Measurements from ENCODE around the gene SH2D2A. TPM values are rescaled to one million over a fixed set of nuclear protein-coding genes. Genes with fewer than 3 reads are reported as not detected.
A peak's percentile ranks its signal among the peaks of the same experiment; 100 is the strongest.

SH2D2A gene
- total and polyA plus RNA-seq, 9 of the 15 experiments (the other 6 are each of a cell fraction or from before 2014, with no cell fraction given): 0.89 to 33.6 (median 6.9) TPM

DNA sequence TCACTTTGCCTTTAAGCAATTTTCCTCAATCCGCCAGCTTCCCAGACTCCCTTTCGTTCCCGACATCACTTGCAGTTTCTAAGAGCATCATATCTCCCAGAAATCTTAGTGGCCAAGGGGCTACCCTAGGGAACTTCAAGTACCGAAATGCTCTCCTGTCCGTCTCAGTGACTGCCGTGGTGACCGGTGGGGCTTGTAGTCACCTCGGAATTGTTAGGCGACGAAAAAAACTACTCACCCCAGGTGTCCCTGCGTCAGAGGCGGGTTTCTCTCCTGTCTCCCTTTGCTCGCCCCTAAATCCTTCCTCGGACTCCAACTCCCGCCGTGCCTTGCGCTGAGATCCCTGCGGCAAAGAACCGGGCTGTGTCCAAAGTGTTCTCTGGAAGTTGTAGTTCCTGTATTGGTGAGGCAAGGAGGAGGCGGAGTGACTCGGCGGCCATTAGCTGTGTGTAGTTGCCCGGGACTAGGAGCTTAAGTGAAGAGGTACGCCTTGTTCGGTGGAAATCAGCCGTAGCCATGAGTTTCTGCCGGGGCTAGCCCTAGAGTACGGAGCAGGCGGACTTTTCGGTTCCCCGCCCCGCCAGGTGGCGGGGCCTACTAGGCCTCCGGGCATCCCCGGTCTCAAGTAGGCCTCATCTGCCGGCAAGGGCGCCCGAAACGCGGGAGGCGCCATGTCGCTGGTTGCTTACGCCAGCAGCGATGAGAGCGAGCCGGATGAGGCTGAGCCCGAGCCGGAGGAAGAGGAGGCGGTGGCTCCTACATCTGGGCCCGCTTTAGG lies 49.4 kb downstream of the SH2D2A start, which contains the start of gene PRCC (continued):
- TF ChIP-seq TAF1 (IDR thresholded peaks at IDR 0.05; ENCODE audit: control insufficient read depth, extremely low read depth, insufficient read depth, low read length, severe bottlenecking) (no peak), KDM5B (IDR thresholded peaks at IDR 0.05; ENCODE audit: insufficient replicate concordance, low read depth, low read length) (no peak), NFATC3 (IDR thresholded peaks at IDR 0.05) (no peak), BDP1 (IDR thresholded peaks at IDR 0.05; ENCODE audit: insufficient read depth, insufficient read length) (no peak), MED1 (CRISPR knock-in tag; IDR thresholded peaks at IDR 0.05; ENCODE audit: borderline replicate concordance) (no peak), NFIX (CRISPR knock-in tag; IDR thresholded peaks at IDR 0.05; ENCODE audit: low read depth) (no peak), CHCHD3 (CRISPR knock-in tag; IDR thresholded peaks at IDR 0.05) (no peak), MCM5 (IDR thresholded peaks at IDR 0.05; ENCODE audit: low read depth) (no peak), L3MBTL2 (IDR thresholded peaks at IDR 0.05) (peak; percentile 85), GTF2F1 (IDR thresholded peaks at IDR 0.05; ENCODE audit: low read depth, low read length) (peak; percentile 62), NFIC (IDR thresholded peaks at IDR 0.05) (no peak), ZNF695 (CRISPR knock-in tag; IDR thresholded peaks at IDR 0.05) (no peak), SMC3 (conservative IDR thresholded peaks at IDR 0.05; ENCODE audit: insufficient read depth, low read depth, low read length) (no peak)
- TF ChIP-seq, protein P1, sequence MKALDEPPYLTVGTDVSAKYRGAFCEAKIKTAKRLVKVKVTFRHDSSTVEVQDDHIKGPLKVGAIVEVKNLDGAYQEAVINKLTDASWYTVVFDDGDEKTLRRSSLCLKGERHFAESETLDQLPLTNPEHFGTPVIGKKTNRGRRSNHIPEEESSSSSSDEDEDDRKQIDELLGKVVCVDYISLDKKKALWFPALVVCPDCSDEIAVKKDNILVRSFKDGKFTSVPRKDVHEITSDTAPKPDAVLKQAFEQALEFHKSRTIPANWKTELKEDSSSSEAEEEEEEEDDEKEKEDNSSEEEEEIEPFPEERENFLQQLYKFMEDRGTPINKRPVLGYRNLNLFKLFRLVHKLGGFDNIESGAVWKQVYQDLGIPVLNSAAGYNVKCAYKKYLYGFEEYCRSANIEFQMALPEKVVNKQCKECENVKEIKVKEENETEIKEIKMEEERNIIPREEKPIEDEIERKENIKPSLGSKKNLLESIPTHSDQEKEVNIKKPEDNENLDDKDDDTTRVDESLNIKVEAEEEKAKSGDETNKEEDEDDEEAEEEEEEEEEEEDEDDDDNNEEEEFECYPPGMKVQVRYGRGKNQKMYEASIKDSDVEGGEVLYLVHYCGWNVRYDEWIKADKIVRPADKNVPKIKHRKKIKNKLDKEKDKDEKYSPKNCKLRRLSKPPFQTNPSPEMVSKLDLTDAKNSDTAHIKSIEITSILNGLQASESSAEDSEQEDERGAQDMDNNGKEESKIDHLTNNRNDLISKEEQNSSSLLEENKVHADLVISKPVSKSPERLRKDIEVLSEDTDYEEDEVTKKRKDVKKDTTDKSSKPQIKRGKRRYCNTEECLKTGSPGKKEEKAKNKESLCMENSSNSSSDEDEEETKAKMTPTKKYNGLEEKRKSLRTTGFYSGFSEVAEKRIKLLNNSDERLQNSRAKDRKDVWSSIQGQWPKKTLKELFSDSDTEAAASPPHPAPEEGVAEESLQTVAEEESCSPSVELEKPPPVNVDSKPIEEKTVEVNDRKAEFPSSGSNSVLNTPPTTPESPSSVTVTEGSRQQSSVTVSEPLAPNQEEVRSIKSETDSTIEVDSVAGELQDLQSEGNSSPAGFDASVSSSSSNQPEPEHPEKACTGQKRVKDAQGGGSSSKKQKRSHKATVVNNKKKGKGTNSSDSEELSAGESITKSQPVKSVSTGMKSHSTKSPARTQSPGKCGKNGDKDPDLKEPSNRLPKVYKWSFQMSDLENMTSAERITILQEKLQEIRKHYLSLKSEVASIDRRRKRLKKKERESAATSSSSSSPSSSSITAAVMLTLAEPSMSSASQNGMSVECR (CRISPR knock-in tag; IDR thresholded peaks at IDR 0.05): peak; percentile 88

All from K562 (cell line).